ENCODE results near the gene IBA57. TPM values are rescaled to one million over a fixed set of nuclear protein-coding genes. Genes with fewer than 3 reads are reported as not detected.

IBA57 gene
- total RNA-seq, 2 experiments from 2014 or later, result 9.1 to 9.9 TPM

- Histone ChIP-seq H4K20me1 (ENCODE audit: insufficient read depth, low read length) (no peaks in the 10 kb centered on the region), H3K4me3 (ENCODE audit: low read depth, low read length, poor library complexity, severe bottlenecking) (no peak overlapping the region), H3K27ac (ENCODE audit: low read depth, low read length, poor library complexity, severe bottlenecking) (no peak overlapping the region), H3K79me2 (ENCODE audit: insufficient read depth, low read depth, low read length) (no peaks in the 10 kb centered on the region), H3K9me2 (ENCODE audit: insufficient read depth, low read length) (no peaks in the 10 kb centered on the region), H3K4me2 (ENCODE audit: low read length) (no peak overlapping the region), H3K36me3 (ENCODE audit: insufficient read depth, low read length) (no peaks in the 10 kb centered on the region), H2AFZ (ENCODE audit: low read length) (no peak overlapping the region), H3K4me1 (ENCODE audit: insufficient read depth, low read length, poor library complexity, severe bottlenecking) (no peaks in the 10 kb centered on the region), H3K9me3 (ENCODE audit: low read length) (peaks cover 16% of the 10 kb centered on the region; the same call in 1 of the 2 replicates)
- POLR2A ChIA-PET, result no interaction called here
- DNase-seq (ENCODE audit: low spot score), result no peak
- BruUV-seq (replicated peaks), result no TSS peak
- TF ChIP-seq, protein P1, sequence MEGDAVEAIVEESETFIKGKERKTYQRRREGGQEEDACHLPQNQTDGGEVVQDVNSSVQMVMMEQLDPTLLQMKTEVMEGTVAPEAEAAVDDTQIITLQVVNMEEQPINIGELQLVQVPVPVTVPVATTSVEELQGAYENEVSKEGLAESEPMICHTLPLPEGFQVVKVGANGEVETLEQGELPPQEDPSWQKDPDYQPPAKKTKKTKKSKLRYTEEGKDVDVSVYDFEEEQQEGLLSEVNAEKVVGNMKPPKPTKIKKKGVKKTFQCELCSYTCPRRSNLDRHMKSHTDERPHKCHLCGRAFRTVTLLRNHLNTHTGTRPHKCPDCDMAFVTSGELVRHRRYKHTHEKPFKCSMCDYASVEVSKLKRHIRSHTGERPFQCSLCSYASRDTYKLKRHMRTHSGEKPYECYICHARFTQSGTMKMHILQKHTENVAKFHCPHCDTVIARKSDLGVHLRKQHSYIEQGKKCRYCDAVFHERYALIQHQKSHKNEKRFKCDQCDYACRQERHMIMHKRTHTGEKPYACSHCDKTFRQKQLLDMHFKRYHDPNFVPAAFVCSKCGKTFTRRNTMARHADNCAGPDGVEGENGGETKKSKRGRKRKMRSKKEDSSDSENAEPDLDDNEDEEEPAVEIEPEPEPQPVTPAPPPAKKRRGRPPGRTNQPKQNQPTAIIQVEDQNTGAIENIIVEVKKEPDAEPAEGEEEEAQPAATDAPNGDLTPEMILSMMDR (conservative IDR thresholded peaks at IDR 0.05; ENCODE audit: low read length), result no peak
- no peak for TF ChIP-seq EZH2phosphoT487 (IDR thresholded peaks at IDR 0.05; ENCODE audit: borderline replicate concordance, low read depth, low read length)
- intact Hi-C loops (cut with micrococcal nuclease; ENCODE audit: unreplicated experiment), result no loop called here
- CTCF ChIA-PET (ENCODE audit: unreplicated experiment), result no interaction called here
Measured at GRCh38 chr1:228194921-228195812, 29.6 kb downstream of the IBA57 start.

- ChIA-PET POLR2A (no interaction called here), CTCF (ENCODE audit: unreplicated experiment) (no interaction called here)
- DNase-seq (ENCODE audit: low spot score), result no peak
- intact Hi-C loops (cut with micrococcal nuclease; ENCODE audit: unreplicated experiment), result no loop called here
- no peak for TF ChIP-seq EZH2phosphoT487 (IDR thresholded peaks at IDR 0.05; ENCODE audit: borderline replicate concordance, low read depth, low read length)
- TF ChIP-seq, protein P1 (conservative IDR thresholded peaks at IDR 0.05; ENCODE audit: low read length), result no peak
- Histone ChIP-seq H3K79me2 (ENCODE audit: insufficient read depth, low read depth, low read length) (no peaks in the 10 kb centered on the region), H3K9me2 (ENCODE audit: insufficient read depth, low read length) (no peaks in the 10 kb centered on the region), H2AFZ (ENCODE audit: low read length) (no peak overlapping the region), H4K20me1 (ENCODE audit: insufficient read depth, low read length) (no peaks in the 10 kb centered on the region), H3K4me1 (ENCODE audit: insufficient read depth, low read length, poor library complexity, severe bottlenecking) (no peaks in the 10 kb centered on the region), H3K9me3 (ENCODE audit: low read length) (peaks cover 20% of the 10 kb centered on the region; the same call in 1 of the 2 replicates), H3K4me2 (ENCODE audit: low read length) (no peak overlapping the region), H3K36me3 (ENCODE audit: insufficient read depth, low read length) (no peaks in the 10 kb centered on the region), H3K27ac (ENCODE audit: low read depth, low read length, poor library complexity, severe bottlenecking) (no peak overlapping the region), H3K4me3 (ENCODE audit: low read depth, low read length, poor library complexity, severe bottlenecking) (no peak overlapping the region)
- no TSS peak for BruUV-seq (replicated peaks)
Measured at GRCh38 chr1:228197555-228198147, 32.0 kb downstream of the IBA57 start.
